Activated naive CD4-positive, alpha-beta T cell treated with anti-CD3 and anti-CD28 coated beads, Interleukin-2, amount 50 U/mL, for 24 hours (primary cell): ENCODE measurements around the gene PTPRN.
A peak's percentile ranks its signal among the peaks of the same experiment; 100 is the strongest.
"Not testable (repeated sequence)": the region's sequence is repeated elsewhere in the genome, so short reads cannot be mapped to it uniquely, and the experiment has no call there.

ENCODE experiments used
- H3K27ac Mint-ChIP-seq: one replicate; pipeline ENCODE4 v1.8.0; 2021; ENCODE audit warnings: mild to moderate bottlenecking, mixed read lengths
- H3K27me3 Mint-ChIP-seq: one replicate; pipeline ENCODE4 v1.8.0; 2021; ENCODE audit warnings: mixed read lengths
- H3K36me3 Mint-ChIP-seq: one replicate; pipeline ENCODE4 v1.8.0; 2021; ENCODE audit warnings: mixed read lengths
- H3K4me1 Mint-ChIP-seq: one replicate; pipeline ENCODE4 v1.8.0; 2021; ENCODE audit warnings: mixed read lengths
- H3K4me3 Mint-ChIP-seq: one replicate; pipeline ENCODE4 v1.8.0; 2021; ENCODE audit warnings: mild to moderate bottlenecking, mixed read lengths
- H3K9me3 Mint-ChIP-seq: one replicate; pipeline ENCODE4 v1.8.0; 2021; ENCODE audit warnings: mixed read lengths

Gene PTPRN

DNA sequence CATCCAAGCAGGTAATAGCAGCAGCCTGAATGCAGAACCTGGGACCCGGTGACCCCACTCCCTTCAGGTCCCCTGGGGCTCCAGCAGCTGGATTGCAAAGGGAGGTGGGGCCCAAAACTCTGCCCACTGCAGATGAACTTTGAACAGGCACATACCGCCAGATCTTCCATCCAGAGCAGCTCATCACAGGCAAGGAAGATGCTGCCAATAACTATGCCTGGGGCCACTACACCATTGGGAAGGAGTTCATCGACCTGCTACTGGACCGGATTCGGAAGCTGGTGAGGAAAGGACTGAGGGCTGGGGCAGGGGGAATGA is 39.2 kb downstream of the PTPRN start:
- Mint-ChIP-seq H3K4me1 (no peaks in the 10 kb centered on the region), H3K27ac (no peak overlapping the region), H3K27me3 (no peaks in the 10 kb centered on the region), H3K36me3 (no peaks in the 10 kb centered on the region), H3K4me3 (no peak overlapping the region), H3K9me3 (no peaks in the 10 kb centered on the region)

DNA sequence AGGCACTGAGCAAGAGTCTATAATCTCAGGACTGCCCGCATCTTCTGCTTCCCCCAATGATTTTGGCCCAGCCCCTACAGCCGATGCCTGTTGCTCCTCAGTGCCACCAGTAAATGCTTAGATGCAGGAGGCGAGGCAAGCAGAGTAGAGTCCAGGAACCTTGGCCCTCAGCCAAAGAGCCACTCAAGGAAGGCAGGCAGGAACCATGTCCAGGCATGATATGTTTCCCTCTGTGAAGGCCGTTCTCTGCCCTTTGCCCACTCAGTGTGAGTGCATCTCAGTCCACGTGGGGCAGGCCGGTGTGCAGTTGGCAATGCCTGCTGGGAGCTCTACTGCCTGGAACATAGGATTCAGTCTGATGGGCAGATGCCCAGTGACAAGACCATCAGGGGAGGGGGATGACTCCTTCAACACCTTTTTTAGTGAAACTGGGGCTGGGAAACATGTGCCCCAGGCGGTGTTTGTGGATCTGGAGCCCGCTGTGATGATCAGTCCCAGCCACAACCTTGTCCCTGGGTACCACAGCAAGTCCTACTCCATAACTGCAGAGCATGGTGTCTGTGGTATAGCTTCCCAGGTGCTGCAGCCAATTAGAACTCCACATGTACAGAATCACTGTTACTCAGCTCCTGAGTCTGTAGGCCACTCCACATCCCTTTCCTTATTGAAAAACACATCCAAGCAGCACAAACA is 39.7 kb downstream of the PTPRN start:
- no peaks in the 10 kb centered on the region for H3K9me3 Mint-ChIP-seq
- no peaks in the 10 kb centered on the region for H3K27me3 Mint-ChIP-seq
- H3K4me3 Mint-ChIP-seq: no peak overlapping the region
- no peaks in the 10 kb centered on the region for H3K36me3 Mint-ChIP-seq
- no peaks in the 10 kb centered on the region for H3K4me1 Mint-ChIP-seq
- no peak overlapping the region for H3K27ac Mint-ChIP-seq

DNA sequence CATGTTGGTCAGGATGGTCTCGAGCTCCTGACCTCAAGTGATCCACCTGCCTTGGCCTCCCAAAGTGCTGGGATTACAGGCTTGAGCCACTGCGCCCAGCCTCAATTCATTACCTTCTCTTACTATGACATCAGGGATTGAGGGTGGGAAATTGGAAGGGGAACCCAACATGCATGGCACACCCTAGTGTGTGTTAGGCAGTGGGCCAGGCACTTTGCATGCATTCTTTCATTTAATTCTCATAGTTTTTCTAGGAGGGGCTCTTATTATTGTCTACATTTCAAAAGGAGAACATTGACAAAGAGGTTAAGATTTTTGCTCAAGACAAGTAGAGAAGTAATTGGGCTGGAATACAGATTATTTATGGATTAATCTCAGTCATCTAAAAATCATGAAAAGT is 40.9 kb downstream of the PTPRN start:
- Mint-ChIP-seq H3K27me3 (no peaks in the 10 kb centered on the region), H3K4me1 (no peaks in the 10 kb centered on the region), H3K36me3 (no peaks in the 10 kb centered on the region), H3K4me3 (no peak overlapping the region), H3K27ac (no peak overlapping the region), H3K9me3 (no peaks in the 10 kb centered on the region)

DNA sequence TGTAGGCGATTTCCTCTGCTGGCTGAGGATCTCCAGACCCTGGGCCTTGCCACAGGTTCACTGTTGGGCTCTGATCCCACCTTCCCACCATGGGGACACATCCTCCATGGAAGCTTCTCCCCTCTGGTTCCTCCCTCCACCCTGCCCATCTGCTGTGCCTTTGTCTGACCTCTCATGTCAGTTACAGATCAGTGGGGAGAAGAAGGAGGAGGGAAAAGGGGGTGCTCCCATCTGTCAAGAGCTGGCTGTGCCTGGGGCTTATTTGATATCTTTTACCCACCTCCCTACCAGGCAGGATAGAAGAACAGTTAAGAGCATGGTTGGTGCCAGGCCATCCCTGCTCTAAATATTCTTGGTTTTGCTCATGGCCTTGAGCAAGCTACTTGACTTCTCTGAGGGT is 42.3 kb downstream of the PTPRN start:
- Mint-ChIP-seq H3K27ac (no peak overlapping the region), H3K4me1 (no peaks in the 10 kb centered on the region), H3K36me3 (no peaks in the 10 kb centered on the region), H3K9me3 (no peaks in the 10 kb centered on the region), H3K27me3 (no peaks in the 10 kb centered on the region), H3K4me3 (no peak overlapping the region)

DNA sequence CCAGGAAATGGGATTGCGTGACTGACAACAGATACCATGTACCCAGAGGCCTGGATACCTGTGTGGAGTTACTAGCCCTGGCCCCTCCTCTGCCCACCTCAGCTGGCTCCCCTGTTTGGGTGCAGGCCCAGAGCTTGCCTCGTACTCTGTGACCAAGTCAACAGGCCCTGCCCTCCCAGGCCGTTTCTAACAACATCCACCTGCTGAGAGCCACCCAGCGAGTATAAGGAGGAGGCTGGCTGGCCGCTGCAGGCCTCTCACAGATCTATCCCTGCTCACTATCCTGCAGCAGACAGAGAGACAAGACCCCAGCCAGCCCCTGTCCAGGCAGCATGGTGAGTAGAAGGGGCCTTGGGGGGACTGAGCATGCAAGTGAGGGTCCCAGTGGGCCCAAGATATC is 43.0 kb downstream of the PTPRN start:
- no peaks in the 10 kb centered on the region for H3K4me1 Mint-ChIP-seq
- no peaks in the 10 kb centered on the region for H3K9me3 Mint-ChIP-seq
- no peaks in the 10 kb centered on the region for H3K36me3 Mint-ChIP-seq
- no peaks in the 10 kb centered on the region for H3K27me3 Mint-ChIP-seq
- no peak overlapping the region for H3K4me3 Mint-ChIP-seq
- H3K27ac Mint-ChIP-seq: no peak overlapping the region

DNA sequence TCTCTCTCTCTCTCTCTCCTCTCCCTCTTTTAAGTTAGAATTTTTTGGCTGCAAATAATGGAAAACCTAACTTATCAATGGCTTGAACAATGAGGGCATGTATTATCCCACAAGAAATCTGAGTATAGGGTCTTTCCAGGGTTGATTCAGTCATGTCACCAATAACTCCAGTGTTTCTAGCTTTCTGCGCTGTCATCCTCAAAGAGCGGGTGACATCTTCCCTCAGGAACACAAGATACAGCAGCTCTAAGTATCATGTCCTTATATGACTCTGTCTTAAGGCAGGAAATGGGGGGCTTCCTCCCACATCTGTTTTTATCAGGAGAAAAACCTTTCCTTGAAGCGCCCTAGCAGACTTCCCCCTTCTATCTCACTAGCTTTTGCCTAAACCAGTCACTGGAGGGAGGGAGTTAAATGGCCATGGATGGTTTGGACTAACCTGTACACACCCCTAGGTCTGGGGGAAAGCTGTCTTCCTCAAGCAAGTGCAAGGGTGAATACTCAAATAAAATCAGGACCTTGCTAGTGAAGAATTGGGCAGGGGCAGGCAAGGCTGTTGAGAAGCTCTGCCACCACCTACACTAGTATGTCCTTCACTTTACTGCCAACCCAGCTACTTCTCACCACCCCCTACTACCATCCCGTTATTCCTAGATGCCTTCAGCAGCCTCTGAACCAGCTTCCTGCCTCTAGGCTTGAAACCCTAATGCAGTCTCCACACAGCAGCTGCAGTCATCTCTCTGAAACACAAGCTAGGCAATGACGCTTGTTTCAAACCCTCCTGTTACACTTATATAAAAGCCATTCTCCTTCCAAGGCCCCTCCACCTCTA is 48.0 kb downstream of the PTPRN start:
- H3K27ac Mint-ChIP-seq: peak overlapping the region; percentile 41
- H3K36me3 Mint-ChIP-seq: no peaks in the 10 kb centered on the region
- H3K27me3 Mint-ChIP-seq: no peaks in the 10 kb centered on the region
- no peaks in the 10 kb centered on the region for H3K9me3 Mint-ChIP-seq
- H3K4me1 Mint-ChIP-seq: peaks cover under 1% of the 10 kb centered on the region
- H3K4me3 Mint-ChIP-seq: no peak overlapping the region

DNA sequence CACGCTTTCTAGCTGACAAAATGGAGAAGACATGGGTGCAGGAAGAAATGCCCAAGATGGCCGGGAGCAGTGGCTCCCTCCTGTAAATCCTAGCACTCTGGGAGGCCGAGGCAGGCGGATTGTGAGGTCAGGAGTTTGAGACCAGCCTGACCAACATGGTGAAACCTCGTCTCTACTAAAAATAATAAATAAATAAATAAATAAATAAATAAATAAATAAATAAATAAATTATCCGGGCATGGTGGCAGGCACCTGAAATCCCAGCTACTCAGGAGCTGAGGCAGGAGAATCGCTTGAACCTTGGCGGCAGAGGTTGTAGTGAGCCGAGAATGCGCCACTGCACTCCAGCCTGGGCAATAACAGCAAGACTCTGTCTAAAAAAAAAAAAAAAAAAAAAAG is 50.3 kb downstream of the PTPRN start:
- H3K27me3 Mint-ChIP-seq, H3K27ac Mint-ChIP-seq, H3K4me3 Mint-ChIP-seq, H3K36me3 Mint-ChIP-seq, H3K9me3 Mint-ChIP-seq, H3K4me1 Mint-ChIP-seq: not testable (repeated sequence)

DNA sequence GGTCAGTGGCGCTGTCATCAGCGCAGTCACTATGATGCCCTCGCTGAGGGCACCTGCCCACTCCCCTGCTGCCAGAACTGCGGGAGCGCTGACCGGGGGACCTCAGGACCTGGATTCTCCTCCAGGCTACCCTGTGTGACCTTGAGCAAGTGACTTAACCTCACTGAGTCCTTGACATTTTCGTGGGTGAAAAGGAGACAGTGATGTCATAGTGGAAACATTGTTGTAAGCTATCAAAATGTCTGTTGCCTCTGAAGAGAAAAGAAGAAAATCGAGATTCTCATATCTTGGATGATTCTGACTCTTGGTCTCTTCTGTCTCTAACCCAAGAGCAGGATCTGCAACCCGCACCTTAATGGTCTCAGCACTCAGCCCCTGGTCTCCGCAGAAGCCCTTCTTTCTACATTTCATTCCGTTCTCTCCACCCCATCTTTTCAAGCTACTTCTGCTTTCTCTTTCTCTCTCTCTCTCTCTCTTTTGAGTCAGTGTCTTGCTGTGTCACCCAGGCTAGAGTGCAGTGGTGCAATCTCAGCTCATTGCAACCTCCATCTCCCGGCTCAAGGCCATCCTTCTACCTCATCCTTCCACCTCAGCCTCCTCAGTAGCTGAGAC is 54.5 kb downstream of the PTPRN start:
- H3K4me1 Mint-ChIP-seq: peaks cover 40% of the 10 kb centered on the region
- H3K4me3 Mint-ChIP-seq: peak overlapping the region; percentile 87
- peak overlapping the region; percentile 97 for H3K27ac Mint-ChIP-seq
- no peaks in the 10 kb centered on the region for H3K9me3 Mint-ChIP-seq
- H3K27me3 Mint-ChIP-seq: no peaks in the 10 kb centered on the region
- peaks cover 13% of the 10 kb centered on the region for H3K36me3 Mint-ChIP-seq

DNA sequence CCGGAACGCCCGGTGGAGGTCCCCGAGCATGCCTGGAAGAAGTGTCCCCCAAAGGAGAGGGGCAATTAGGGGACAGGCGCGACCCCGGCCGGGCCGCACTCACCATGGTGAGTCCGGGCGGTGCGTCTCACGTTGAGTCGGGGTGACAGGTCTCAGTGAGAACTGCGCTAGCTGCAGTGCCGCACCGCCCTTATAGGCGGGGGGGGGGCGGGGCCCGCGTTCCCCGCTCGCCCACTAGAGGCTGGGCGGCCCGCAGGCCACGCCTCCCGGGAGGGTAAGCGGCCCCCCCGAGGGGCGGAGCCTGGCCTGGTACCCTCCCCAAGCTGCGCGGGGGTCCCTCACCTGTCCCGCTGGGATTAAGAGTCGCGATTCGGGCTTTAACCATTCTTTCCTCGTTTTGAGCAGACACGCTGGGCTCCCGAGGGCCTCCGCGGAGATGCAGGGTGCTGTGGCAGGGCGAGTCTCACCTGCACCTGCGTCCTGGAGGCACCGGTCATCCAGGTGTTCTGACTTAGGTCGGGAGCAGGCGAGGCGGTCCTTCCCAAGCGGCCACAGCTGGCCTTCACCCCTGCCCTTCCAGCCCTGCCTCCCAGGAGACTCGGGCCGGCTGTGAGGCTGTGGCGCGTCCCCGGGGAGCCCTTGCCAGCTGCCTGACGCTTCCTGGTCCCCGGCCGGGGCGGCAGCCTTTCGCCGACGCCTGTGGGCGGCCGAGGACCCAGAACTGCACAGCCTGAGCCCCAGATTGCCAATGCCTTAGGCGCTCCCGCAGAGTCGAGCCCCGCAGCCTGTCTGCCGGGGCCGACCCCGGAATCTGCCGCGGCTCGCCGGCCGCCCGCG is 55.2 kb downstream of the PTPRN start, which contains the start of gene TUBA4A:
Gene TUBA4A (minus strand): TSS at position 166 of the 837 bp plus-strand sequence. CDS start 60 bp downstream, at position 106.
- Mint-ChIP-seq H3K9me3 (no peaks in the 10 kb centered on the region), H3K27ac (peak within 1 kb of the TSS; percentile 97), H3K4me1 (peaks cover 47% of the 10 kb centered on the region), H3K4me3 (peak within 1 kb of the TSS; percentile 87), H3K27me3 (no peaks in the 10 kb centered on the region), H3K36me3 (peaks cover 16% of the 10 kb centered on the region)

DNA sequence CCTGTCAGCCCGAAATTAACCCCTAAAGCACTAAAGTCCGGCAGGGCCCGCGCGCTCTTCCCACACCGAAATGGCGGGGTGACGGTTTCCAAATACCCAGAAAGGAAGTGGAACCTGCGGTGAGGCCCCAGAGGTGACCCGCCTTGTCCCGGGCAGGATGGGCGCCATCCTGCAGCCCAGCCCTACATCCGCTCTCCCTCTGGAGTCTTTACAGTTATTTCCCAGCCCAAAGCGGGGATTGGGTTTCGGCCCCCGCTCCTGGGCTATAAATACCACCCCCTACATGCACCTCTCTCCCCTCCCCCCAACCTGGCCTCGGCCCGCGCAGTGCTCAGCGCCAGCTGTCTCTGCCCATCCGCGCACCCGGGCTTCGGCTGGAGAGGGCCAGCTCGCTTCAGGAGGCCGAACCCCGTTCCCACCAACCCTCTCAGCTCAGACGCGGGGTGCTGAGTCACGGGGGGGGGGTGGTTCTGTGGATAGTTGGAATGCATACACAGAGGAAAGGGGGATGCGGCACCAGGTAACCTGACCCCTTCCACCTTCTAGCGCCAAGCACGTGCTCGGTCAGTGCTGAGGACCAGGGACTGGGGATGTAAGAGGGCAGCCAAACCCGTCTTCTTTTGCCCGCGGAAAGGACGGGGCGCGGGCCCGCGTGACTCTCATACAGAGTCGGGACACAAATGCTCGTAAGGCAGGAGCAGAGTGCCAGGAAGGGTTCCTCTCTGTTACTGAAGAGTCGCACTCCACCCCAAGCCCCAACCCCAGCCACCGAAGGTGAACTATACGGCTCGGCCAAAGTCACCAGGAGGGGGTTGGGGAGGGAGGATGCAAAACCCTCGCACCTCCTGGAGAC is 56.1 kb downstream of the PTPRN start, which contains the start of gene TUBA4B:
Gene TUBA4B (plus strand): TSS at position 344 of the 853 bp plus-strand sequence. CDS start 165 bp downstream, at position 509.
- Mint-ChIP-seq H3K36me3 (peaks cover 16% of the 10 kb centered on the region), H3K27me3 (no peaks in the 10 kb centered on the region), H3K27ac (peak within 1 kb of the TSS; percentile 96), H3K9me3 (no peaks in the 10 kb centered on the region), H3K4me3 (peak within 1 kb of the TSS; percentile 87), H3K4me1 (peaks cover 56% of the 10 kb centered on the region)

DNA sequence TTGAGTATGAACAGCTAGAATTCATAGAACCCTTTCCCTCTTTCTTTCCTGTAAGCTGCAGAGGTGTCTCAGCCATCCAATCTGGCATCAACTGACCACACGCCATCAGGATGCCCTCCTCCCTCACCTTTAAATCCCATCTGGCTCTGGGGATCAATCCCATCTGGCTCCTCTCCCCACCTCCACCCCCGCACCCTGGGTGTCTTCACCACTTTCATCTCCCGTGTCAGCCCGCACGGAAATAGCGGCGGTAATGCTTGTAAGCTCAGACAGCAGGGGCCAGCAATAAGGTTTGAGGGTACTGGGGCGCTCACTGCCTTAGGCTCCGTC is 56.7 kb downstream of the PTPRN start:
- peaks cover 16% of the 10 kb centered on the region for H3K36me3 Mint-ChIP-seq
- H3K4me1 Mint-ChIP-seq: peaks cover 62% of the 10 kb centered on the region
- peak overlapping the region; percentile 96 for H3K27ac Mint-ChIP-seq
- H3K4me3 Mint-ChIP-seq: peak overlapping the region; percentile 87
- no peaks in the 10 kb centered on the region for H3K27me3 Mint-ChIP-seq
- H3K9me3 Mint-ChIP-seq: no peaks in the 10 kb centered on the region

DNA sequence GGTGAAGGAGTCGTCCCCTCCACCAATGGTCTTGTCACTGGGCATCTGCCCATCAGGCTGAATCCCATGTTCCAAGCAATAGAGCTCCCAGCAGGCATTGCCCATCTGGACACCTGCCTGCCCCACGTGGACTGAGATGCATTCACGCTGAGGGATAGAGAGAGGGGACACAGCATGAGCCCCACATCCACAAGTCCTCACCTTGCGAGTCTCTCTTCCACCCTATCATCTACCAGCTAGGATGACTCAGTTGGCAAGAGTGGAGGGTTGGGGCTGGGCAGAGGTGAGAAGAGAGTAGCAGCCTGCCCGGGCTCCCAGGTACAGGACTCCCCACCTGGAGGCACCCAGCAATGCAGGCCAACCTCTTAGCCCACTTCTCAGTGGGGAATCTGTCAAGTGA is 57.1 kb downstream of the PTPRN start:
- peaks cover 16% of the 10 kb centered on the region for H3K36me3 Mint-ChIP-seq
- H3K4me1 Mint-ChIP-seq: peaks cover 66% of the 10 kb centered on the region

DNA sequence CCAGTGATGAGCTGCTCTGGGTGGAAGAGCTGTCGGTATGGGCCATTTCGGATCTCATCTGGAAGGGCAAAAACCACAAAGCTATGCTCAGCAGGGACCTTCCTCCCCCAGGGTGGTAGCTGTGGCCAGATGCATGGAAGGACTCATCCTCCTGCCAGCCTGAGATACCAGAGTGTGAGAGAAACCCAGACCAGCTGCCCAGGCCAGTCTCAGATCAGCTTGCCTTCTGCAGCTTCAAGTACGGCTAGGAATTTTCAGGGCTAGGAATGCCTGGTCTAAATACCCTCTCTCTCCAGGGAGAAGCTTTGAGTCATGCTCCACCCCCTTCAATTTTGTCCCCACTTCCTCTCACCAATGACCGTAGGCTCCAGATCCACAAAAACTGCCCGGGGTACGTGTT is 57.5 kb downstream of the PTPRN start:
- Mint-ChIP-seq H3K36me3 (peaks cover 16% of the 10 kb centered on the region), H3K27ac (peak overlapping the region; percentile 96), H3K4me3 (peak overlapping the region; percentile 87), H3K4me1 (peaks cover 70% of the 10 kb centered on the region), H3K9me3 (no peaks in the 10 kb centered on the region), H3K27me3 (no peaks in the 10 kb centered on the region)

More for the DNA sequence above, 57.1 kb downstream of the PTPRN start:
- H3K9me3 Mint-ChIP-seq: no peaks in the 10 kb centered on the region
- H3K27me3 Mint-ChIP-seq: no peaks in the 10 kb centered on the region
- peak overlapping the region; percentile 96 for H3K27ac Mint-ChIP-seq
- peak overlapping the region; percentile 87 for H3K4me3 Mint-ChIP-seq

DNA sequence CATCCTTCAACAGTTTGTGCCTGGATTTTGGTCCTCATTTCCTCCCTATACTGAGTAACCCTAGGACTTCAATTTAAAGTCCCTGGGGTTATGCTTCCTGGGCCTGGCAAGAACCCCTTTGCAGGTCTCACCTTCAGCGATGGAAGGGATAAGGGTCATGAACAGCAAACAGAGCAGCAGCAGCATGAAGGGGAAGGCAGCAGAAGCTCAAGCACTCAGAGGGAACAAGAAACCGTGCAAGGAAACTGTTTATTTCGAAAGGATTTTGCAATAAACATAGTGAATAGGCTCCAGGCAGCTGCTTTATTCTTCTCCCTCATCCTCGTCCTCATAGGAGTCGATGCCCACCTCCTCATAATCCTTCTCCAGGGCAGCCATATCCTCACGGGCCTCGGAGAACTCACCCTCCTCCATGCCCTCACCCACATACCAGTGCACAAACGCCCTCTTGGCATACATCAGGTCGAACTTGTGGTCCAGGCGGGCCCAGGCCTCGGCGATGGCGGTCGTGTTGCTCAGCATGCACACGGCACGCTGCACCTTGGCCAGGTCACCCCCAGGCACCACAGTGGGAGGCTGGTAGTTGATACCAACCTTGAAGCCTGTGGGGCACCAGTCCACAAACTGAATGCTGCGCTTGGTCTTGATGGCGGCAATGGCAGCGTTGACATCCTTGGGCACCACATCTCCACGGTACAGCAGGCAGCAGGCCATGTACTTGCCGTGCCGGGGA is 59.0 kb downstream of the PTPRN start:
- Mint-ChIP-seq H3K4me1 (peaks cover 71% of the 10 kb centered on the region), H3K9me3 (no peaks in the 10 kb centered on the region), H3K36me3 (peaks cover 16% of the 10 kb centered on the region), H3K27me3 (no peaks in the 10 kb centered on the region), H3K4me3 (peak overlapping the region; percentile 85), H3K27ac (peak overlapping the region; percentile 86)
